ENCODE measurements around the gene NKX3-2.

GRCh38 chr4:13533670-13534343 is 10.5 kb downstream of the NKX3-2 start:
- no peak for TF ChIP-seq CTCF (IDR thresholded peaks at IDR 0.05)
- no peak for TF ChIP-seq POLR2A (IDR thresholded peaks at IDR 0.05)
